Psoas muscle (tissue), 8 donors: ENCODE data around the gene CADM4. TPM values are rescaled to one million over a fixed set of nuclear protein-coding genes. Genes with fewer than 3 reads are reported as not detected.

Experiments
- ATAC-seq, 4 donors: fragments of 200-7000 bp; cut with Tn5 transposase; one replicate each; pipeline ENCODE4 v1.9.1; 2020; ENCODE audit warnings: moderate library complexity in 3 of 4, mild to moderate bottlenecking in 2 of 4
- DNase-seq, 2 donors: peaks; one replicate each; pipeline ENCODE4 v3.0.0-alpha.2; 2020
- H3K27ac ChIP-seq: fragments of 200-600 bp; one replicate; pipeline ENCODE4 v1.8.0; 2022
- H3K27me3 ChIP-seq, 3 donors: fragments of 200-600 bp in 1 of 3; one replicate each; pipeline versions ENCODE4 v1.6.1 to v1.8.0; 2013 to 2022; ENCODE audit warnings: low read length in 2 of 3, mild to moderate bottlenecking in 2 of 3, moderate library complexity in 1 of 3; ENCODE audit not compliant: insufficient read depth in 3 of 3
- H3K36me3 ChIP-seq, 2 donors: fragments of 200-600 bp in 1 of 2; one replicate each; pipeline versions ENCODE4 v1.6.1 to v1.8.0; 2013 to 2022; ENCODE audit warnings: low read depth in 1 of 2, mild to moderate bottlenecking in 1 of 2, moderate library complexity in 1 of 2; ENCODE audit not compliant: insufficient read depth in 1 of 2
- H3K4me1 ChIP-seq: fragments of 200-600 bp; one replicate; pipeline ENCODE4 v1.8.0; 2022
- H3K4me3 ChIP-seq: fragments of 200-600 bp; one replicate; pipeline ENCODE4 v1.8.0; 2022; ENCODE audit warnings: mild to moderate bottlenecking
- H3K9me3 ChIP-seq: fragments of 200-600 bp; one replicate; pipeline ENCODE4 v1.8.0; 2022
- WGBS, 3 donors: extraction: QIAGEN DNeasy Blood & Tissue Kit; methylation state at CpG; one replicate each; pipeline versions ENCODE4 v1.1.6 to v1.1.7; 2013; 5-methylcytosine and 5-hydroxymethylcytosine counted together
- intact Hi-C, 2 donors: fragments of 100-400 bp; cut with DNase I; formaldehyde crosslinking; loops; one replicate each; pipeline versions ENCODE4 v1.11.0 to v1.14.2; 2022
- polyA plus RNA-seq, 3 donors: library from polyadenylated mRNA; stranded (reverse); fragments of 200-250 nt; gene quantifications; one replicate each; pipeline ENCODE4 v1.2.3, GENCODE V29; 2013
- total RNA-seq, 4 donors: library from RNA; stranded (reverse); fragmentation: NEBNext Ultra II Directional in 2 of 4; extraction: Animal tissue kit (Norgen Biotek cat#: 25700) in 2 of 4; gene quantifications; one replicate each; pipeline versions ENCODE4 v1.2.1 to v1.2.4, GENCODE V29; 2021 to 2023
- TF ChIP-seq, protein P1 (sequence below): fragments of 200-600 bp; IDR thresholded peaks from one replicate; pipeline ENCODE4 v1.8.0; 2022; ENCODE audit warnings: antibody characterized with exemption
- donor health status: healthy with polysubstance abuse.
- donor health status: DM: no; HTN: no; CAD: no; lungs with moderate emphysema.
- donor health status: Bipolar disorder and iron deficiency.
- donor health status: healthy.
- donor health status: DM: yes; HTN: yes; CAD: no.
- donor health status: DM: no; HTN: no; CAD: no.
- donor health status: DM: no; HTN: no; CAD: no.
- donor health status: DM: yes; HTN: yes; CAD: no.

CADM4 gene
- total and polyA plus RNA-seq, 7 donors = 1.8 to 10.6 (median 4.4) TPM

DNA sequence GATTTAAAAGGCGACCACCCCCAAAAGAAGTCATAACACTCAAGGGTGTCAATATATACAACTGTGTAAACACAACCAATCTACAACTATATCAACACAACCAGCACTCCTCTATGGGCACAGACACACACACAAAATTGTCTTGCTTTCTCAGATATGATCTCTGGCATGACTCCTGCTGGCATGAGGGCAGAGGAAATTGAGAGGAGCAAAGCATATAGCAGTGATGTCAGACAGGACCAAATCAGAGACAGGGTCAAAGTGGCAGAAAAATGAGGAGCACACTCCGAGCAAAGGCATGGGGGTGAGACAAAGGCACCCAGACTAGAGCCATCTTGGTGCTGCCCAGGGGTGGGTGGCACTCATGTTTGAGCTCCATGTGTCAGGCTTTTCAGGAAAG is 53.3 kb downstream of the CADM4 start:
- TF ChIP-seq, protein P1, sequence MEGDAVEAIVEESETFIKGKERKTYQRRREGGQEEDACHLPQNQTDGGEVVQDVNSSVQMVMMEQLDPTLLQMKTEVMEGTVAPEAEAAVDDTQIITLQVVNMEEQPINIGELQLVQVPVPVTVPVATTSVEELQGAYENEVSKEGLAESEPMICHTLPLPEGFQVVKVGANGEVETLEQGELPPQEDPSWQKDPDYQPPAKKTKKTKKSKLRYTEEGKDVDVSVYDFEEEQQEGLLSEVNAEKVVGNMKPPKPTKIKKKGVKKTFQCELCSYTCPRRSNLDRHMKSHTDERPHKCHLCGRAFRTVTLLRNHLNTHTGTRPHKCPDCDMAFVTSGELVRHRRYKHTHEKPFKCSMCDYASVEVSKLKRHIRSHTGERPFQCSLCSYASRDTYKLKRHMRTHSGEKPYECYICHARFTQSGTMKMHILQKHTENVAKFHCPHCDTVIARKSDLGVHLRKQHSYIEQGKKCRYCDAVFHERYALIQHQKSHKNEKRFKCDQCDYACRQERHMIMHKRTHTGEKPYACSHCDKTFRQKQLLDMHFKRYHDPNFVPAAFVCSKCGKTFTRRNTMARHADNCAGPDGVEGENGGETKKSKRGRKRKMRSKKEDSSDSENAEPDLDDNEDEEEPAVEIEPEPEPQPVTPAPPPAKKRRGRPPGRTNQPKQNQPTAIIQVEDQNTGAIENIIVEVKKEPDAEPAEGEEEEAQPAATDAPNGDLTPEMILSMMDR = no peak
- Histone ChIP-seq H3K4me1 (no peaks in the 10 kb centered on the region), H3K4me3 (no peak overlapping the region), H3K9me3 (no peaks in the 10 kb centered on the region), H3K36me3 (peaks cover 7 to 27% of the 10 kb centered on the region in 2 donors), H3K27ac (no peak overlapping the region), H3K27me3 (no peaks in the 10 kb centered on the region)
- 55 to 96% (median 89%) methylated on average over 2 of the region's 2 CpGs for WGBS, 3 donors
- intact Hi-C loops = no loop called here
- DNase-seq = no peak
- ATAC-seq = no peak

GRCh38 chr19:43584484-43584883 is 55.2 kb downstream of the CADM4 start:
- no peak overlapping the region for H3K27ac ChIP-seq
- no peak overlapping the region for H3K4me3 ChIP-seq
- peaks cover 5 to 12% of the 10 kb centered on the region in 2 donors for H3K36me3 ChIP-seq
- ATAC-seq (no peak), DNase-seq (no peak)
- H3K9me3 ChIP-seq = no peaks in the 10 kb centered on the region
- H3K27me3 ChIP-seq = no peaks in the 10 kb centered on the region
- 85 to 95% (median 91%) methylated on average over 1 of the region's 1 CpG for WGBS, 3 donors
- H3K4me1 ChIP-seq = no peaks in the 10 kb centered on the region
- TF ChIP-seq, protein P1 = no peak
- intact Hi-C loops = no loop called here

- WGBS, 3 donors = 91 to 93% (median 92%) methylated on average over 2 of the region's 2 CpGs
- intact Hi-C loops = no loop called here
- H3K4me1 ChIP-seq = no peaks in the 10 kb centered on the region
- ATAC-seq (no peak), DNase-seq (no peak)
- no peak overlapping the region for H3K4me3 ChIP-seq
- no peaks in the 10 kb centered on the region for H3K27me3 ChIP-seq
- no peak overlapping the region for H3K27ac ChIP-seq
- H3K9me3 ChIP-seq = no peaks in the 10 kb centered on the region
- TF ChIP-seq, protein P1 = no peak
- no peaks in the 10 kb centered on the region for H3K36me3 ChIP-seq
Measured at GRCh38 chr19:43582495-43582894, 57.2 kb downstream of the CADM4 start.

GRCh38 chr19:43581467-43581866 is 58.2 kb downstream of the CADM4 start:
- Histone ChIP-seq H3K9me3 (no peaks in the 10 kb centered on the region), H3K36me3 (no peaks in the 10 kb centered on the region), H3K4me1 (no peaks in the 10 kb centered on the region), H3K27ac (no peak overlapping the region), H3K4me3 (peak overlapping the region; percentile 59), H3K27me3 (no peaks in the 10 kb centered on the region)
- TF ChIP-seq, protein P1 = no peak
- intact Hi-C loops = no loop called here
- ATAC-seq (no peak), DNase-seq (no peak)
- 76 to 84% (median 76%) methylated on average over 7 of the region's 7 CpGs for WGBS, 3 donors

DNA sequence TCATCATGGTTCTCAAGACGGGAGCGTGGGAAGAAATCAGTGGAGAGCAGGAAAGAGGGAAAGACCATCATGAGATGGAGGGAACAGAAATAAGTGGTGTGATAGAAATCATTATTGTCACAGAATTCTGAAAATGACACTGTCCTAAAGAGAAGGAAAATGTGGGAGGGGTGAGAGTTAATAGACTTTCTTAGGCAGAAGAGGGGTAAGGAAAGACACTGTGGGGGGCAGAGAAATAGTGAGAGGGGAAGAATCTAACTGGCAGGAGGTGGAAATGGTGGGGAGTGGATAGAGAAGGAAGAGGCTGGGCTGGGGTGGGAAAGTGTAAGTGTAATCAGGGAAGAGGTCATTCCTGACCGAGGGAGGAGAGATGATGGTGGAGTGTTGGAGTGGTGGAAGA is 60.9 kb downstream of the CADM4 start:
- no peak overlapping the region for H3K4me3 ChIP-seq
- ATAC-seq (no peak), DNase-seq (no peak)
- no peak overlapping the region for H3K27ac ChIP-seq
- no peaks in the 10 kb centered on the region for H3K9me3 ChIP-seq
- WGBS, 3 donors = 74 to 80% (median 79%) methylated on average over 3 of the region's 3 CpGs
- H3K27me3 ChIP-seq = no peaks in the 10 kb centered on the region
- H3K36me3 ChIP-seq = peaks cover 0 to 5% of the 10 kb centered on the region in 2 donors
- peaks cover 12% of the 10 kb centered on the region for H3K4me1 ChIP-seq
- intact Hi-C loops = loop anchor here in 1 of 2 donors (2.0 kb wide), 1 partner anchor 14 kb away; no protein-coding TSS in a partner anchor
- TF ChIP-seq, protein P1 = no peak
